NCI-H748 (cell line): Measurements from ENCODE around the gene OR6B1.

Source experiments
- DNase-seq: peaks from one replicate; lab custom pipeline; 2025; ENCODE audit not compliant: unreplicated experiment; lab: John Stamatoyannopoulos, UW

OR6B1 gene

GRCh38 chr7:144000020-144000419, at the start of gene OR6B1:
Gene OR6B1, plus strand, starts transcription at chr7:144000320. Its CDS starts 3,677 bp downstream, at chr7:144003997.
- DNase-seq = no peak

DNA sequence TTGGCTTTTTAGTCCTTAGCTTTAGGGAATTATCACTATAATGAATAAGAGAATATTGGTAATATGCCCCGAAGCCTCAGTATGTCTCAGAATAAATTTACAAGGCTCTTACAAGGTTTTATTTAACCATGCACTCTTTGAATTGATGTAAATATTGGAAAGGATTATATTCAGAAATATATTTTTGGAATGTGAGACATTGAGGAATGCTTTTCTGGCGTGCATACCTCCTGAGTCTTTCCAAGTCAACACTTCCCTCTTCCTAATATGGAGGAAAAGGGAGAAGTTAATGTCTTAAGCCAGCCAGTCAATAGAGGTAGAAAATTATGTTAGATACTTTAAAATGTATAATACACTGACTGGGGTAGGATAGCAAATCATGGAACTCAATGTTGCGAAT, 46.7 kb upstream of the OR6B1 start:
- no peak for DNase-seq

- DNase-seq = no peak
Measured at GRCh38 chr7:143954135-143954534, 46.0 kb upstream of the OR6B1 start.

DNA sequence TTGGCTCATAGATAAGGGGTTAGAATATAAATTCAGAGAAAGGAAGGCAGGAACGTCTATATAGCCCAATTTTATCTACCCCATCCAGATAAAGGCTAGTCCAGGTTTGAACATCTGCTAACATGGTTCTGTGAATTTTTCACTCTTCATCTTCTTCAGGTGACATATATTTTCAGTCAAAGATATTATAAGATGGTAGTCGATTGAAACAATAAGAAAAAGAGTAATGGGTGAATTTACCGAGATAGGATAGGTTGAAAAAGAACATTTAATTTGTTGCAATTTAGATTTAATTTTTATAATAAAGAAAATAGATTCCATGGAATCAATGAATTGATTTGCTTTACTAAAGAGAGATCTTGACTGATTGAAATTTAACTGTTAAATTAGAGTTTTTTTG, 45.6 kb upstream of the OR6B1 start, which contains the start of gene OR2F1:
Gene OR2F1 (plus strand): TSS at position 301 of the 400 bp plus-strand sequence. CDS start 5,127 bp downstream, outside the sequence.
- no peak for DNase-seq

DNA sequence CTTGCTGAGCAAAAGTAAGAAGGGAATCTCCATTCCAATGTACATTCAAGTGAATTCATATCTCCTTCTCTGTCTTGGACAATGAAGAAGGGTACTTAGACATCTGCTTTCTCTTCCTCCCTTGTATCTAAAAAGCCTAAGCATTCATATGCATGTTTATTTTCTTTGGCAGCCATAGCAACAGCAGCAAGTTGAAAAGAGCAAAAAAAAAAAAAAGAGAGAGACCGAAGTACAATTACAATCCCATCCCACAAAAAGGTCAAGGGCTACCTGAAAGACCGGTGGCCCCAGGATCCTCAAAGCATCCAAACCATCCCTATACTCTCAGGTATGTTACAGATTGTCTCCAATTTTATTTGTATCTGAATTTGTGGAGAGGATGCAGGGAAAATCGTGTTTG, 41.3 kb upstream of the OR6B1 start:
- DNase-seq = no peak

DNA sequence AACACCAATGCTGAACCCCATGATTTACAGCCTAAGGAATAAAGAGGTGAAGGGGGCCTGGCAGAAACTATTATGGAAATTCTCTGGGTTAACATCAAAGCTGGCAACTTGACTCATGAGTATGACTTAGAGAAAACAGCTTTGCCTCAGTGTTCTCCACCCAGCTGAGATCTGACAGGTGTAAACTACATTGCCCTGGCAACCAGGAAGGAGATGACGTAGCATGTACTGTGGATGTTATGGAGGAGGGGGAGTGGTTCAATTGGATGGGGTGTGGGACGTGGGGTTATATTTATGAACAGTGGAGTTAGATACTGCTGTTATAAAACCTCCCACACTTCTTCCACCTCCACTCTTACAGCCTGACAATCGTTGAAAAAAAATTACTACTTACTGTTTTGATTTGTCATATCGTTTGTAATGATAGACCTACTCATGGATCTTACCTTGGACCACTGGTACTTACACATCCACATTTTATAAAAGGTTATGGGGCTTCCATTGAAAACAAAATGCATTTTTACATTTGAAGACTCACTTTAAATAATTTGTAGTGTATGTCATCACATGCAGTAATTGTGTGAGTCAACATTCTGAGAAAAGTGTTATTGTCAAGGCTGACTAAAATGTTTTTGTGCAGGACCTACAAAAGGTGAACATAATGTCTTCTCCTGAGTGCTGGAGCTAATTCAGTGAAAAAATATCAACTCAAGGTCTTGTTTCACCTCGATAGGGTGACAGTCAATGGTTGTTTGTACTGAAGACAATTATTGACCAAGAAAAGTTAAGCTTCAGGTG, 39.1 kb upstream of the OR6B1 start:
- DNase-seq = no peak

DNA sequence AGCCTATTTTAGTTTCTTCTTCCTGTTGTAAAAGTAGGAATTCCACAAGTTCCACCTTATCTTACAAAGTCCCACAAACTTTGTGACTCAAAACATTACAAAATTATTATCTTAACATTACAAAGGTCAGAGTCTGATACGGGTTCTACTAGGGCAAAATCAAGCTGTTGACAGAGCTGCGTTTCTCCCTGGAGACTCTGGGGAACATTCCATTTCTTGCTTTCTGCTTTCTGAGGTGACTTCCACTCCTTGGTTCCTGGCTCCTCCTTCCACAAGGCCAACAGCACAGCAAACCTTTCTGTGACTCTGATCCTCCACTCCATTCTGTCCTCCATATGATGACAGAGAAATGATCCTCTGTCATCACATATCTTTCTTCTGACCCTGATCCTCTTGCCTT, 34.8 kb upstream of the OR6B1 start:
- no peak for DNase-seq

DNA sequence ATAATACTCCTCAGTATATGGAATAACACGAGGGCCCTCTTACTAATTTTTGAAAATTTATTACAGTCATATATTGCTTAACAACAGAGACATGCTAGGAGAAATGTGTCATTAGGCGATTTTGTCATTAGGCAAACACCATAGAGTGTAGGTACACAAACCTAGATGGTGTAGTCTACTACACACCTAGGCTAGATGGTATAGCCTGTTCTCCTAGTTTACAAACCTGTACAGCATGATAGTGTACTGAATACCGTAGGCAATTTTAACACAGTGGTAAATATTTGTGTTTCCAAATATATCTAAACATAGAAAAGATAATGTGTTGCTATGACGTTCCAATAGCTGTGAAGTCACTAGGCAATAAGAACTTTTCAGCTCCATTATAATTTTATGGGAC, 32.7 kb upstream of the OR6B1 start:
- DNase-seq = no peak

DNA sequence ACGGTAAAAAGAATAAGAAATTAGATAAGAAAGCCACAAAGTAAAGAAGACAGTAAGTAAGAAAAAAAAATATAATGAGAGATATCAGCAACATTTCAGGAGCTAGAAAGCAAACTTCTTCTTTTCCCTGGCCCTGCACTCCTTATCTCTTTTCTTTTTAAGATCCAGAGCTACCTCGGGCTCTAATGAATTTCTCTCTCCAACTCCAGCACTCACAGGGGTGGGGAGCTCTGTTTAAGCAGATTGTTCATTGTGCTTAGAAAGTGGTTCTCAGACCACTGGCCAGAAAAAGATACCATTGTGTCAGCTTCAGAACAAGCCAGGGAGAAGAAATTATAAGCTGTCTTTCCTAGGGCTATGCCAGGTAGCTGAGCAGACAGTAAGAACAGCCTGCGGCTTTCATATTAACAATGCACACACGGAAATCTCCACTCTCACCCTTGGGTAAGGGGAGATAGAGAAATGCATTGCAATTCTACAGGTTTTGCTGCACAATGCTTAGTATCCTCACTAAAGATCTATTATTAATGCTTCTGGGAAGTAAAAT, 26.2 kb upstream of the OR6B1 start:
- DNase-seq = no peak

GRCh38 chr7:143974459-143974858, 25.7 kb upstream of the OR6B1 start:
- DNase-seq = no peak

- no peak for DNase-seq
Measured at GRCh38 chr7:143975617-143976016, 24.5 kb upstream of the OR6B1 start.

GRCh38 chr7:143978585-143978984, 21.5 kb upstream of the OR6B1 start:
- DNase-seq = no peak

- no peak for DNase-seq
Measured at GRCh38 chr7:143979359-143979758, 20.8 kb upstream of the OR6B1 start.

- DNase-seq = no peak
Measured at GRCh38 chr7:143979998-143980397, 20.1 kb upstream of the OR6B1 start.

DNA sequence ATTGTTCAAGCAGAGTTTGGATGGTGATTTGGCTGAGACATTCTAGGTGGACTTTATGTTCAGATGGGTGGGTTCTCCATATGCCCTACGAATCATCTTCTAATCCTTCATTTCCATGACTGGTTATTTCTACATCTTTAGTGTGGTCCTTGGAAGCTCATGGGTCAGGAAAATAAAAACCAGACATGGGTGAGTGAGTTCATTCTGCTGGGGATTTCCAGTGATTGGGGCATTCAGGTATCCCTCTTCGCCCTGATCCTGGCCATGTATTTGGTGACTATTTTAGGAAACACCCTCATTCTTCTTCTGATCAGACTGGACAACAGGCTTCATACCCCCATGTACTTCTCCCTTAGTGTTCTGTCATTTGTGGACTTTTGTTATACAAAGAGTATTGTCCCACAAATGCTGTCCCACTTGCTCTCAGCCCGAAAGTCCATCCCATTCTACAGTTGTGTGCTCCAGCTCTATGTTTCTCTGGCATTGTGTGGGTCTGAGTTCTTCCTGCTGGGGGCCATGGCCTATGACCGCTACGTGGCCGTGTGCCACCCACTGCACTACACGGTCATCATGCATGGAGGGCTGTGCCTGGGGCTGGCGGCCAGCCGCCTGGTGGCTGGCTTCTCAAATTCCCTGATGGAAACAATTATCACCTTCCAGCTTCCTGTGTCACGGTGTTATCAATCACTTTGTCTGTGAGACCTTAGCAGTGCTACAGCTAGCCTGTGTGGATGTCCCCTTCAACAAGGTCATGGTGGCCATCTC, 19.2 kb upstream of the OR6B1 start:
- DNase-seq = no peak

GRCh38 chr7:143983960-143984359, 16.2 kb upstream of the OR6B1 start:
- DNase-seq = no peak

DNA sequence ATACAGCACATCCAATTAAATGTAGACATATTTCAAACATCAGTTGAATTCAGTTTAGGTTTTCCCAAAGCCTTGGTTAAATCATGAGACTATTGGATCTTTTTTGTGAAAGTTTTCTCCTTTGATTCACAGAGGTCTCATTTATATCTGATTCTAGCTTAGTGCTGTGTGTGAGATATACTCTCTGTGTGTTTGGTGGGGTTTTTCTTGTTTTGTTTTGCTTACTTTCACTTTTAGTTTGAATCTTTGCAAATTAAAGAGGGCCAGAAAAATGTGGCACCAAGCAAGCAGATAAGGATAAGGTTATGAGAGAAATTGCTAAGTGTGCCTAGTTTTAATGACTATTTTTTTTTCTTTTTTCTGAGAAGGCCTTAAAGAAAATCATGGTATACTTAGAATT, 12.6 kb upstream of the OR6B1 start:
- no peak for DNase-seq

GRCh38 chr7:143988976-143989745, 11.0 kb upstream of the OR6B1 start:
- DNase-seq = no peak

DNA sequence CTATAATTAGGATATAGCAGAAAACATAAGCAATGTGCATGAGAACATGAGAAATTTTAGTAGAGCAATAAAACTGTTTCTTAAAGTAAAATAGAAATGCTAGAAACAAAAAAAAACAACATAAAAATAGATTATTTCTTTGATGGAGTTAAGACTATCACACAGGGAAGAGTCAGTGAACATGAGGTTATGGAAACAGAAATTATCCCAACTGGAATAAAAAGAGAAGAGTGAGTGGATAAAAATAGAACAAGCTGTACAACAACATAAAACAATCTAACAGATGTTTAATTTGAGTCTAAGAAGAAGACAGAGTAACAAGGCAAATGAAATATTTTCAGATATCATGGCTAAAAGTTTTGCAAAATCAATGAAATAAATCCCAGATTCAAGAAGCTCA, 7.5 kb upstream of the OR6B1 start:
- no peak for DNase-seq

DNA sequence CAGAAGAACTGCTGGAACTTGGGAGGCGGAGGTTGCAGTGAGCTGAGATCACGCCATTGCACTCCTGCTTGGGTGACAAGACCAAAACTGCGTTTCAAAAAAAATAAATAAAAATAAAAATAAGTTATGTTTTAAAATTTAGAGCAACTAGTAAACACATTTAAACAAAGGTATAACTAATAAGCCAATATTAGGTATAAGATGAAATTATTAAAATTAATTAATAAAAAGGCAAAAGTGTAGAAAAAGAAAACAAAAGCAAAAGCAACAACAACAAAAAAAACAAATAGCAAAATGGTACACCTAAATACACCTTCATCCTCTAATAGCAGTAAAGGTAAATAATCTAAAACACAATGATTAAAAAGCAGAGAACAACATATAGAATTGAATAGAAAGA, 6.2 kb upstream of the OR6B1 start:
- no peak for DNase-seq

DNA sequence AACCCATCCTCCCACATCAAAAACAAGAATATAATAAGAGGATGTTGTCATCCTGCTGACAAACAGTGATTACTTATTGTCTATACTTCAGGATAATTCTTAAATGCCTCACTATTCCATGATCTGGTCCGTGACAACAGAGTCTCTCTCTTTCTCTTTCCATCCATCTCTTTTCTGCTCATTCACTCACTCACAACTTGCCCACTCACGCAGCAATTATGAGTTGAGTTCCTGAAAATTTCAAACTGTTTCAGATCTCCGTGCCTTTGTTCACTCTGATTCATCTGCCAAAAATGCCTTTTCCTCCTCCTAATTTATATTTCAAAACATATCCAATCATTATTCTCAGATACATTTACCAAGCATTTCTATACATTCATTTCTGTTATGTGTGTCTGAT, 1.4 kb downstream of the OR6B1 start:
- DNase-seq = no peak
